ENCODE results near the gene TPD52L3.
A peak's percentile ranks its signal among the peaks of the same experiment; 100 is the strongest.

The TPD52L3 gene

DNA sequence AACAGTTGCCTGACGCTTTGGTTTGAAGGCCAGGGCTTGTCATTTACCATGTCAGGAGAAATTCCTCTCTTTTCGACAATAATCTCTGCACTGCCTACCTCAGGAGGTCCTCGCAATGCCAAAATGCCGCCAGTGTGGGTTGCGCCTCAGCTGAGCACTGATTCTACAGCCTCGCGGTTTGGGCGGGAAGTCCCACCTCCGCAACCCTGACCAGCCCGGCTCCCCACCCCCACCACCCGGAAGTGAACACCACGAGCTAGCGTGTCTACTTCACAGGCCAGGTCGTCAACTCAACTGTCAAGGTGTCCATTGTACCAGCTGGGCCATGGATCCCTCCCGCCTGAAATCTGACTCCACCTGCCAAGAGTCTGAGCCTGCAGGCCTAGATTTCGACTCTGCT is at the start of gene TPD52L3:
TPD52L3 (plus strand) TSS at position 273 of the 400 bp plus-strand sequence. CDS start 221 bp downstream, outside the sequence.
- TF ChIP-seq, protein P1, sequence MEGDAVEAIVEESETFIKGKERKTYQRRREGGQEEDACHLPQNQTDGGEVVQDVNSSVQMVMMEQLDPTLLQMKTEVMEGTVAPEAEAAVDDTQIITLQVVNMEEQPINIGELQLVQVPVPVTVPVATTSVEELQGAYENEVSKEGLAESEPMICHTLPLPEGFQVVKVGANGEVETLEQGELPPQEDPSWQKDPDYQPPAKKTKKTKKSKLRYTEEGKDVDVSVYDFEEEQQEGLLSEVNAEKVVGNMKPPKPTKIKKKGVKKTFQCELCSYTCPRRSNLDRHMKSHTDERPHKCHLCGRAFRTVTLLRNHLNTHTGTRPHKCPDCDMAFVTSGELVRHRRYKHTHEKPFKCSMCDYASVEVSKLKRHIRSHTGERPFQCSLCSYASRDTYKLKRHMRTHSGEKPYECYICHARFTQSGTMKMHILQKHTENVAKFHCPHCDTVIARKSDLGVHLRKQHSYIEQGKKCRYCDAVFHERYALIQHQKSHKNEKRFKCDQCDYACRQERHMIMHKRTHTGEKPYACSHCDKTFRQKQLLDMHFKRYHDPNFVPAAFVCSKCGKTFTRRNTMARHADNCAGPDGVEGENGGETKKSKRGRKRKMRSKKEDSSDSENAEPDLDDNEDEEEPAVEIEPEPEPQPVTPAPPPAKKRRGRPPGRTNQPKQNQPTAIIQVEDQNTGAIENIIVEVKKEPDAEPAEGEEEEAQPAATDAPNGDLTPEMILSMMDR (conservative IDR thresholded peaks at IDR 0.05), result no peak

DNA sequence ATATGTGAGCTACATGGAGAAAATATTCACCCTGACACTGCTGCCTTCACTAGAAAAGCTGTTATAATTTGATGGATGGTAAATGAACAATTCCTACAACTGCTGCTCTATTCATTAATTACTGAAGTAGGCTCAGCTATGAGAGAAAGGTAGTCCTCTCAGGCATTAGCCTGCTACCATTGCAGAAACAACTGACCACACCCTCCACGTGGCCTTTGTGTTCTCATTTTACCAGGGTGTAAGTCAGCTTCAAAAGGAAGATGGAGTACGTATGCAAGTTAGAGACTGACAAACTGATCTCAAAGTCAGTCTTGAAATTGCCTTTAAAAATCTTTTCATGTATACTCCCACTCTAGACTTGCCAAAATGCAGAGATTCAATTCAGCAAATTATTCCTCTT is 26.3 kb upstream of the TPD52L3 start:
- TF ChIP-seq, protein P1 (conservative IDR thresholded peaks at IDR 0.05), result no peak
- no peak overlapping the region for H3K27ac ChIP-seq

More for the DNA sequence above, at the start of gene TPD52L3:
- H3K27ac ChIP-seq, result no peak within 1 kb of the TSS

DNA sequence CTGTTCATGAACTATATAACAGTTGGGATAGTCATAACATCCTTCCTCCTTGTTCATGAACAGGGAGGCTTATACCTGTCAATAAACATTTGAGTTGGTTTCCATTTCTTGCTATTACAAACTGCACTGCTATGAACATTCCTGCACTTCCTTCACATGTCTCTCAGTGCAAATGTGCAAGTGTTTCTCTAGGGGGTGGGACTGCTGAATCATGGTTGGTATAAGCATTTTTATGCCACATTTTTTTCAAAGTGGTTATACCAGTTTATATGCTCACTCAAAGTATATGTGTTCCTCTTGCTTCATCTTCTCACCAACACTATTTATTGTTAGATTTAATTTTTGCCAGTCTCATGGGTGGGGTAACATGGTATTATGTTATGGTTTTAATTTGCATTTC is 25.8 kb upstream of the TPD52L3 start:
- TF ChIP-seq, protein P1 (conservative IDR thresholded peaks at IDR 0.05), result no peak
- no peak overlapping the region for H3K27ac ChIP-seq

DNA sequence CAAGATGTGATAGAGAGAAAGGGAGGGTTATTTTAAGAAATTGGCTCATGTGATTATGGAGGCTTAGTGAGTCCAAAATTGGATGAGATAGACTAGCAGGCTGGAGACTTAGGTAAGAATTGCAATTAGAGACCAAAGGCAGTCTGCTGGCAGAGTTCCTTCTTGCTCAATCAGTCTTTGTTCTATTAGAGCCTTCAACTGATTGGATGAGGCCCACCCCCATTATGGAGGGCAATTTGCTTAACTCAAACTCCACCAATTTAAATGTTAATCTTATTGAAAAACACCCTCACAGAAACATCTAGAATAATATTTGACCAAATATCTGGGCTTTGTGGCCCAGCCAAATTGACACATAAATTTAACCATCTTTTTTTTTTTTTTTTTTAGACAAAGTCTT is 23.9 kb upstream of the TPD52L3 start:
- TF ChIP-seq, protein P1 (conservative IDR thresholded peaks at IDR 0.05), result no peak
- no peak overlapping the region for H3K27ac ChIP-seq

DNA sequence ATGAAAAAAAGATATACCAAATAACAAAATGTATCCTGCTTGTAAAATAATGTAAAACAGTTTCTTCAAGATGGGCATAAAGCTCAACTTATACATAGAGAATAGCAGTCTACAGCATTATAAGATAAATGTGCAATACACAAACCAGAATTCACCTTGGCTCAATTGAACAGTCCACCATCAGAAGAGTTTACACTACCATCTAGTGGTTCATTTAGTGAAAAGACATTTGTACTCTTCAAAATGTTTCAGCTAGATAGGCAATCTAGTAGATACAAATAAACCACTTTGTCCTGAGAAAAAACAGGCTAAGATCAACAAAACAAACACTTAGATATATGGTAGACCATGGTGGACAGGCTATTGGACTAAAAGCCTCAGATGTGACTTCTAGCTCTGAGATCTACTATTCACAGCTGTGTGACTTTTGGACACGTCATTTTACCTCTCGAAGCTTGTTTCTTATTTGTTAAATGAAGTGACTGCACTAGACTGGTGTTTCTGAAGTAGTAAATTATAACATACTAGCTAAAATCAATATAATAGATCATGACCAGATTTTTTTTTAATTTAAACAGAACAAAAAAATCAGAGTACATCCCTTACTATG is 22.1 kb upstream of the TPD52L3 start:
- TF ChIP-seq, protein P1 (conservative IDR thresholded peaks at IDR 0.05), result peak; percentile 84
- H3K27ac ChIP-seq, result no peak overlapping the region

DNA sequence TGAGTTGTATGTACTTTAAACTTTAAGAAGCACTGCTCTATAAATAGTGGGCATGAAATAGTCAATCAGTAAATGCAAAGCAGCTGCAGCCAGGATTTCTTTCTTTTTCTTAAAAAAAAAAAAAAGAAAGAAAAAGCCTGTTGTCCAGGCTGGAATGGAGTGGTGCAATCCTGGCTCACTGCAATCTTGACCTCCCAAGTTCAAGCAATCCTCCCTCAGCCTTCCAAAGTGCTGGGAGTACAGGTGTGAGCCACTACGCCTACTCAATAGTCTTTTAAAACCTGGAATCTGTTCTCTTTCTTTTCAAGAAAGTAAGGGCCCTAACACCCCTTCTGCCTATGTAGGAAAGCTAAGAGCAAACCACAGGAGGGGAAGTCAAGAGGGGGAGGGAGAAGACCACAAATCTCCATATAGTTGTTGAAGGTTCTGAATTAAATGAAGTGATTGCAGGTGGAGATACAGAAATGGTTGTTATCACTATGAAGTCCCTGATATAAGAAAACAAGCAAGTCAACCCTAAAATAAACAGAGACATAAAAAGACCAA is 20.6 kb upstream of the TPD52L3 start:
- TF ChIP-seq, protein P1 (conservative IDR thresholded peaks at IDR 0.05), result no peak
- no peak overlapping the region for H3K27ac ChIP-seq

DNA sequence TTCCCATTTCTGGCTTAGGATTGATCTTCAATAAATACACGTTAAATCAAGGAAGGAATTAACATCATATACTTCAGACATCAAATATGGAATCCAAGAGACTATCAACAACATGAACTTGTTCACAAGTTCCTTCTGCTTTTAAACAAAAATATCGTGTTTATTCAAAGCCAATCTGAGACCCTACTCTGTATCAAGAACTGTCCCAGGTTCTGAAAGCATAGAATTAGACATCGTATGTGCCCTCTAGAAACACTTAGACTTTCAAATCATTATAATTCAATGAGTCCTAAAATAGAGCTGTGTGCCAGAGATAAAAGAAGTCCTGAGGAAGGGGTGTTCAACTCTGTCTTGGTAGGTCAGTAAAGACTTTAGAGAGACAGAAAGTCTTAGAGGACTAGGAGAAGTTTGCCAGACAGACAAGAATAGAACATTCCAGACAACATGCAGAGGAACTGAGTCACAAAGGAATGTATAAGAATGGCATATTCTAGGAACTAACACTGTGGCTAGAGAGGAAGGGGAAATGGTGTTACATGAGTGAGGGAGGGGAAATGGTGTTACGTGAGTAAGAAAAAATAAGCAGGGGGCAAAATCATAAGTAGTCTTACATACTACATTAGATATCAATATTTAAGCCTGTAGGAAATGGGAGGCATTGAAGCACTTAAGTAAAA is 2.9 kb downstream of the TPD52L3 start:
- TF ChIP-seq, protein P1 (conservative IDR thresholded peaks at IDR 0.05), result no peak

More for the DNA sequence above, 2.9 kb downstream of the TPD52L3 start:
- no peak overlapping the region for H3K27ac ChIP-seq

Data from VCaP (cell line).